HUES48 (cell line): ENCODE data around the gene FTO.

Experiments
- H3K27ac ChIP-seq: one replicate; pipeline ENCODE4 v1.7.0; 2013; ENCODE audit warnings: low read depth, low read length, inconsistent platforms
- H3K27me3 ChIP-seq: 2 replicates; pipeline ENCODE4 v1.6.1; 2013; ENCODE audit warnings: mild to moderate bottlenecking, low read length; ENCODE audit not compliant: control insufficient read depth, insufficient read depth
- H3K36me3 ChIP-seq: 2 replicates; pipeline ENCODE4 v1.6.1; 2013; ENCODE audit warnings: low read length; ENCODE audit not compliant: control insufficient read depth, insufficient read depth
- H3K4me1 ChIP-seq: 2 replicates; pipeline ENCODE4 v1.6.1; 2013; ENCODE audit warnings: mild to moderate bottlenecking, low read length; ENCODE audit not compliant: control insufficient read depth, insufficient read depth
- H3K4me3 ChIP-seq: 2 replicates; pipeline ENCODE4 v1.5.1; 2013; ENCODE audit warnings: mild to moderate bottlenecking, low read depth, low read length
- H3K9ac ChIP-seq: 2 replicates; pipeline ENCODE4 v1.6.1; 2013; ENCODE audit warnings: mild to moderate bottlenecking, low read depth, low read length, moderate library complexity
- H3K9me3 ChIP-seq: 2 replicates; pipeline ENCODE4 v1.6.1; 2013; ENCODE audit warnings: low read length; ENCODE audit not compliant: control insufficient read depth, insufficient read depth

The FTO gene

DNA sequence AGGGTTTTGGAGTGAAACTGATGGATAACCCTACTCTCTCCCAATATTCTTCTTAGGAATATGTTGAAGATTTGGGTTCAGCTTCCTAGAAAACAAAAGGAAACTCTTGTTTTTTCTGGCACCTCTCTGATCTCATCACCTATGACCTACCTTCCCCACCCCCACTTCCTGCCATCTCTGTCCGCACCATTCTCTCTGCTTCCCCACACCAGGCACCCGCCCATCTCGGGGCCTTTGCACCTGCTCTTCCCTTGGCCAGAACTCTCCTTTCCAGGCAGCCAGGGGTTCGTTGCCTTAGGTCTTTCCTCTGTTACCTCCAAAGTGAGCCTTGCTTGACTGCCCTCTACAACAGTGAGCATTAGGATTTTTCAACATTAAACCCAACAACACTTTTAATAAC is 423.0 kb downstream of the FTO start:
- H3K36me3 ChIP-seq: no peaks in the 10 kb centered on the region
- H3K4me3 ChIP-seq: no peak overlapping the region
- H3K27ac ChIP-seq: no peak overlapping the region
- H3K4me1 ChIP-seq: no peaks in the 10 kb centered on the region
- H3K27me3 ChIP-seq: no peaks in the 10 kb centered on the region
- H3K9me3 ChIP-seq: no peaks in the 10 kb centered on the region
- no peak overlapping the region for H3K9ac ChIP-seq

- Histone ChIP-seq H3K9me3 (no peaks in the 10 kb centered on the region), H3K4me1 (no peaks in the 10 kb centered on the region), H3K27ac (no peak overlapping the region), H3K36me3 (no peaks in the 10 kb centered on the region), H3K27me3 (no peaks in the 10 kb centered on the region), H3K4me3 (no peak overlapping the region), H3K9ac (no peak overlapping the region)
Measured at GRCh38 chr16:54128629-54129234, 424.8 kb downstream of the FTO start.

DNA sequence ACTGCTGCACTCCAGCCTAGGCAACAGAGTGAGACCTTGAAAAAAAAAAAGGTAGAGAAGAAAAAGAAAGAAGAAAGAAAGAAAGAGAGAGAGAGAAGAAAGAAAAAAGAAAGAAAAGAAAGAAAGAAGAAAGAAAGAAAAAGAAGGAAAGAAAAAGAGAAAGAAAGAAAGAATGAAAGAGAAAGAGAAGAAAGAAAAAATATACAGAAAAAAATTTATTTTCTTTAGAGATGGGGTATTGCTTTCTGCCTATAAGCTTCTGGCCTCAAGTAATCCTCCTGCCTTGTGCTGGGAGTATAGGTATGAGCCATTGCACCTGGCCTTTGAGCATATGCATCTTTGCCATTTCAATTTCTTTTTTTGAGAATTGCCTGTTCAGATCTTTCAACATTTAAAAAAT is 425.9 kb downstream of the FTO start:
- Histone ChIP-seq H3K4me1 (no peaks in the 10 kb centered on the region), H3K36me3 (no peaks in the 10 kb centered on the region), H3K27me3 (no peaks in the 10 kb centered on the region), H3K27ac (no peak overlapping the region), H3K4me3 (no peak overlapping the region), H3K9me3 (no peaks in the 10 kb centered on the region), H3K9ac (no peak overlapping the region)

- Histone ChIP-seq H3K9ac (no peak overlapping the region), H3K4me3 (no peak overlapping the region), H3K9me3 (no peaks in the 10 kb centered on the region), H3K27me3 (no peaks in the 10 kb centered on the region), H3K27ac (no peak overlapping the region), H3K36me3 (no peaks in the 10 kb centered on the region), H3K4me1 (no peaks in the 10 kb centered on the region)
Measured at GRCh38 chr16:54135361-54136275, 431.7 kb downstream of the FTO start.

- Histone ChIP-seq H3K4me1 (no peaks in the 10 kb centered on the region), H3K27ac (no peak overlapping the region), H3K36me3 (no peaks in the 10 kb centered on the region), H3K4me3 (no peak overlapping the region), H3K9me3 (no peaks in the 10 kb centered on the region), H3K9ac (no peak overlapping the region), H3K27me3 (no peaks in the 10 kb centered on the region)
Measured at GRCh38 chr16:54136276-54136625, 432.3 kb downstream of the FTO start.

DNA sequence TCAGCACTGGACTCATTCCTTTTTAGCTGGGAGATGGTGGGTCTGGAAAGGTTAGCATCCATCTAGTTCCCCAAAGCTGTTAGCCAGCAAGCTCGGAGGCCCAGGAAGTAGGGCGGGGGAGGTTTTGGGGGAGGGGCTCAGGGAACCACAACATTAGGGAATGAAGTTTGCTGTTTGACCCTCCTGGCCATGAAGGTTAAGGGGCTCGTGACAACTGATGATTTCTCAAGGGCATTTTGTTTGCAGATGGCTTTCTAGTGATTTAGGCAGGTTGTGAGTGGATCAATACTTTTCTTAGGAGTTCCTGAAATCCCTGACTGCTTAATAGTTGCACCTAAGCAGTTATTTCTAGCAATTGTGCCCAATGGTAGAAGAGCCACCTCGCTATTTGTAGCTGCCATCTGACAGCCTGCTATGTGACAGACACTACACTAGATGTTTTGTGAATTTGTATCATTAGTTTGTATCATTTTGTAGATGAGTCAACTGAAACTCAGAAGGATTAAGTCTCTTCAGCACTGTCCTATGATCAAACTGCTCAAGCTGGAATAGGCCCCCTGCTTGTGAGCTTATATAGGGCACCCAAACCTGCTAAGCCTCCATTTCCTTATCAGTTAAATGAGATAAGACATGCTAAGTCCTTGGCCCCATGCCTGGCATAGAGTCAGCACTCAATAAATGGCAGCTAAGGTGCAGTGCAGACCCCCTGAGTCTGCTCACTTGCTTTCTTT is 436.3 kb downstream of the FTO start:
- Histone ChIP-seq H3K4me1 (no peaks in the 10 kb centered on the region), H3K9me3 (no peaks in the 10 kb centered on the region), H3K4me3 (no peak overlapping the region), H3K27me3 (no peaks in the 10 kb centered on the region), H3K36me3 (no peaks in the 10 kb centered on the region), H3K27ac (no peak overlapping the region), H3K9ac (no peak overlapping the region)

DNA sequence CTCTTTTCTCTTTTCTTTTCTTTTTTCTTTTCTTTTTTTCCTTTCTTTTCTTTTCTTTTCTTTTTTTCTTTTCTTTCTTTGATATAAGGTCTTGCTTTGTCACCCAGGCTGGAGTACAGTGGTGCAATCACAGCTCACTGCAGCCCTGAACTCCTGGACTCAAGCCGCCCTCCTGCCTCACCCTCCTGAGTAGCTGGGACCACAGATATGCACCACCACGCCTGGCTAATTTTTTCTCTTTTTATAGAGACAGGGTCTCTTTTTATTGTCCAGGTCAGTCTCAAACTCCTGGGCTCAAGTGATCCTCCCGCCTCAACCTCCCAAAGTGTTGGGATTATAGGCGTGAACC is 436.8 kb downstream of the FTO start:
- no peak overlapping the region for H3K27ac ChIP-seq
- no peaks in the 10 kb centered on the region for H3K9me3 ChIP-seq
- H3K4me1 ChIP-seq: no peaks in the 10 kb centered on the region
- H3K36me3 ChIP-seq: no peaks in the 10 kb centered on the region
- H3K27me3 ChIP-seq: no peaks in the 10 kb centered on the region
- no peak overlapping the region for H3K4me3 ChIP-seq
- no peak overlapping the region for H3K9ac ChIP-seq

GRCh38 chr16:54142787-54143186 is 438.8 kb downstream of the FTO start:
- no peak overlapping the region for H3K9ac ChIP-seq
- no peaks in the 10 kb centered on the region for H3K4me1 ChIP-seq
- no peak overlapping the region for H3K4me3 ChIP-seq
- no peaks in the 10 kb centered on the region for H3K9me3 ChIP-seq
- H3K27ac ChIP-seq: no peak overlapping the region
- no peaks in the 10 kb centered on the region for H3K27me3 ChIP-seq
- H3K36me3 ChIP-seq: no peaks in the 10 kb centered on the region

GRCh38 chr16:54143410-54143809 is 439.5 kb downstream of the FTO start:
- Histone ChIP-seq H3K36me3 (no peaks in the 10 kb centered on the region), H3K4me1 (no peaks in the 10 kb centered on the region), H3K9ac (no peak overlapping the region), H3K27me3 (no peaks in the 10 kb centered on the region), H3K4me3 (no peak overlapping the region), H3K9me3 (no peaks in the 10 kb centered on the region), H3K27ac (no peak overlapping the region)

GRCh38 chr16:54143934-54144571 is 440.1 kb downstream of the FTO start:
- Histone ChIP-seq H3K4me1 (no peaks in the 10 kb centered on the region), H3K4me3 (no peak overlapping the region), H3K36me3 (no peaks in the 10 kb centered on the region), H3K9ac (no peak overlapping the region), H3K27ac (no peak overlapping the region), H3K9me3 (no peaks in the 10 kb centered on the region), H3K27me3 (no peaks in the 10 kb centered on the region)

DNA sequence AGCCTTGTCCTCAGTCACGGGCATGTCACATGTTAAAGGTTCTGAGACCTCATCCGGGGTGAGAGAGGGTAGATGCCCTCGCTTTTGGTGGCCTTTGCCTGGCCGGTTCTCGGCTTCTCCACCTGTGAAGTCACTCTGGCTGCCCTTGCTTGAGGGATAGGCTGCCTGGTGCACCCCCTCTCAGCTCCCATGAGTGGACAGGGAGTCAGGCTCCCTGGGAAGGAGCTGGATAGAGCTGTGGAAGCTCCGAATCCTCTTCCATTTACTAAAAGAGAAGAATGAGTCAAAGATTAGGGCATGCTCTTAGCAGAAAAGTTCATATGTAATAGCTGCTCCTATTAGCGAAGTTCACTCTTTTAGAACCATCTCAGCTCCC is 440.6 kb downstream of the FTO start:
- Histone ChIP-seq H3K27me3 (no peaks in the 10 kb centered on the region), H3K9me3 (no peaks in the 10 kb centered on the region), H3K9ac (no peak overlapping the region), H3K4me1 (no peaks in the 10 kb centered on the region), H3K27ac (no peak overlapping the region), H3K36me3 (no peaks in the 10 kb centered on the region), H3K4me3 (no peak overlapping the region)
